K562 (cell line): ENCODE results near the gene TMC8. TPM values are rescaled to one million over a fixed set of nuclear protein-coding genes. Genes with fewer than 3 reads are reported as not detected.

Source experiments
- ATAC-seq: fragments of 200-7000 bp; cut with Tn5 transposase; 3 replicates; pipeline ENCODE4 v1.9.1; 2020; ENCODE audit warnings: moderate library complexity
- BruUV-seq: library from RNA; stranded (reverse); fragments of 400-500 nt; replicated peaks from 2 replicates; lab custom pipeline; 2021; lab: Mats Ljungman, UMichigan
- CTCF ChIA-PET: fragments of 300-600 bp; formaldehyde crosslinking; extraction: SDS; loops from one replicate; lab custom pipeline; 2021; ENCODE audit warnings: low intra/inter-chr PET ratio; lab: Yijun Ruan, JAX
- POLR2A ChIA-PET: fragments of 300-600, 350-650 bp; sonication (Branson Sonifier 250); formaldehyde crosslinking; extraction: SDS; loops from one replicate; lab custom pipeline; 2021; ENCODE audit warnings: antibody characterized with exemption, inconsistent platforms; lab: Yijun Ruan, JAX
- DNase-seq, 4 experiments: peaks; one replicate each; pipeline versions ENCODE4 v3.0.0 to v3.0.0-alpha.2; 2011 to 2018; ENCODE audit warnings: low spot score in 3 of 4, mixed read lengths in 3 of 4; ENCODE audit errors: extremely low read depth in 1 of 4
- FAIRE-seq: peaks from 2 replicates; lab custom pipeline; 2011; peaks lifted over from hg19 to GRCh38; lab: Jason Lieb, UNC
- H2AFZ ChIP-seq: 2 replicates; pipeline ENCODE4 v1.6.0; 2011; ENCODE audit warnings: low read depth, low read length, control low read depth, inconsistent platforms
- H3K27ac ChIP-seq: fragments of 200-600 bp; 3 replicates; pipeline ENCODE4 v1.8.0; 2011; ENCODE audit warnings: low read depth, mild to moderate bottlenecking, control low read depth, inconsistent platforms, low read length, moderate library complexity, mixed read lengths; ENCODE audit errors: extremely low read depth
- H3K27me3 ChIP-seq, 2 experiments: fragments of 300-600 bp in 1 of 2; 2 replicates in 1 of 2; 3 replicates in 1 of 2; pipeline versions ENCODE4 v1.6.0 to v1.8.0; 2011; ENCODE audit warnings: inconsistent platforms in 2 of 2, low read length in 2 of 2, mild to moderate bottlenecking in 1 of 2, mixed read lengths in 1 of 2, moderate library complexity in 1 of 2; ENCODE audit not compliant: control insufficient read depth in 2 of 2, insufficient read depth in 2 of 2
- H3K36me3 ChIP-seq: fragments of 300-600 bp; 3 replicates; pipeline ENCODE4 v1.8.0; 2011; ENCODE audit warnings: mild to moderate bottlenecking, low read length, inconsistent platforms; ENCODE audit not compliant: control insufficient read depth, insufficient read depth
- H3K4me1 ChIP-seq, 2 experiments: fragments of 200-600 bp in 1 of 2; replicated peaks in 1 of 2; 2 replicates in 1 of 2; 3 replicates in 1 of 2; pipeline versions ENCODE4 v1.5.1 to v1.8.0; 2011; ENCODE audit warnings: inconsistent platforms in 2 of 2, low read length in 2 of 2, mild to moderate bottlenecking in 1 of 2, mixed read lengths in 1 of 2, moderate library complexity in 1 of 2; ENCODE audit not compliant: control insufficient read depth in 2 of 2, insufficient read depth in 2 of 2
- H3K4me2 ChIP-seq: 2 replicates; pipeline ENCODE4 v1.6.1; 2011; ENCODE audit warnings: low read length, control low read depth, inconsistent platforms, mixed read lengths; ENCODE audit not compliant: insufficient read depth
- H3K4me3 ChIP-seq: fragments of 200-600 bp; sonication (generic), shearing (Covaris generic); 2 replicates; pipeline ENCODE4 v1.5.1; 2016; ENCODE audit warnings: control low read depth, inconsistent platforms
- H3K79me2 ChIP-seq: fragments of 200-600 bp; 3 replicates; pipeline ENCODE4 v1.8.0; 2011; ENCODE audit warnings: low read length, inconsistent platforms; ENCODE audit not compliant: control insufficient read depth, insufficient read depth
- H3K9ac ChIP-seq, 2 experiments: 2 replicates each; pipeline versions ENCODE4 v1.6.0 to v1.6.1; 2011; ENCODE audit warnings: low read depth in 2 of 2, low read length in 2 of 2, control low read depth in 1 of 2, inconsistent platforms in 1 of 2, mild to moderate bottlenecking in 1 of 2, mixed read lengths in 1 of 2; ENCODE audit not compliant: insufficient read depth in 1 of 2
- H3K9me1 ChIP-seq: one replicate; pipeline ENCODE4 v1.6.0; 2011; ENCODE audit warnings: inconsistent platforms, mild to moderate bottlenecking, low read length, moderate library complexity; ENCODE audit not compliant: control insufficient read depth, insufficient read depth
- H3K9me3 ChIP-seq: replicated peaks from 2 replicates; pipeline ENCODE4 v1.5.1; 2011; ENCODE audit warnings: low read depth, low read length, inconsistent platforms; ENCODE audit not compliant: control insufficient read depth, insufficient read depth
- H4K20me1 ChIP-seq: replicated peaks from 2 replicates; pipeline ENCODE4 v1.6.1; 2011; ENCODE audit warnings: low read length, inconsistent platforms, mixed read lengths; ENCODE audit not compliant: control insufficient read depth, insufficient read depth
- FIP1L1 ChIP-seq: fragments of 200-400 bp; formaldehyde crosslinking; IDR thresholded peaks from 2 replicates; pipeline ENCODE4 v1.6.1; 2018; ENCODE audit warnings: mild to moderate bottlenecking, low read depth, low read length; ENCODE audit not compliant: poor library complexity, severe bottlenecking
- HNRNPL ChIP-seq: fragments of 200-400 bp; formaldehyde crosslinking; IDR thresholded peaks from 2 replicates; pipeline ENCODE4 v1.6.1; 2017; ENCODE audit warnings: low read depth, mild to moderate bottlenecking, low read length
- MED1 ChIP-seq: sonication (generic); formaldehyde crosslinking; IDR thresholded peaks from 2 replicates; pipeline ENCODE4 v1.8.1; 2023; ENCODE audit warnings: missing genetic modification reagents, borderline replicate concordance
- PCBP1 ChIP-seq: fragments of 200-400 bp; formaldehyde crosslinking; IDR thresholded peaks from 2 replicates; pipeline ENCODE4 v1.6.1; 2018; ENCODE audit warnings: mild to moderate bottlenecking, low read depth, low read length; ENCODE audit not compliant: poor library complexity, severe bottlenecking
- POLR2A ChIP-seq: fragments of 450-650 bp; conservative IDR thresholded peaks from 2 replicates; pipeline ENCODE4 v1.6.1; 2016
- POLR2B ChIP-seq: fragments of 450-650 bp; IDR thresholded peaks from 2 replicates; pipeline ENCODE4 v1.6.1; 2018; ENCODE audit warnings: low read depth; ENCODE audit not compliant: partially characterized antibody
- POLR2G ChIP-seq: fragments of 200-400 bp; formaldehyde crosslinking; IDR thresholded peaks from 2 replicates; pipeline ENCODE4 v1.6.1; 2017; ENCODE audit warnings: low read depth, mild to moderate bottlenecking, antibody characterized with exemption, low read length, moderate library complexity
- RBFOX2 ChIP-seq: fragments of 200-400 bp; formaldehyde crosslinking; IDR thresholded peaks from 2 replicates; pipeline ENCODE4 v1.6.1; 2017; ENCODE audit warnings: low read depth, mild to moderate bottlenecking, low read length, moderate library complexity
- SMAD2 ChIP-seq: fragments of 150-350 bp; IDR thresholded peaks from 2 replicates; pipeline ENCODE4 v1.6.1; 2014; ENCODE audit warnings: low read depth, mild to moderate bottlenecking, low read length
- SUPT5H ChIP-seq: fragments of 450-650 bp; IDR thresholded peaks from 2 replicates; pipeline ENCODE4 v1.6.1; 2016
- WGBS: fragments of 100-300 bp; shearing (Covaris generic); methylation state at CpG from one replicate; pipeline ENCODE4 v1.1.6; 2016; ENCODE audit warnings: low coverage, mixed read lengths; ENCODE audit not compliant: insufficient coverage; ENCODE audit errors: missing lambda C conversion rate; 5-methylcytosine and 5-hydroxymethylcytosine counted together
- in situ Hi-C: fragments of 300-500 bp; cut with MboI; formaldehyde crosslinking; loops from 4 replicates; pipeline ENCODE4 v1.15.0; 2018; ENCODE audit warnings: inconsistent platforms, mixed read lengths
- intact Hi-C: fragments of 100-400 bp; cut with micrococcal nuclease; formaldehyde crosslinking; loops from 2 replicates; pipeline ENCODE4 v1.14.2; 2022
- polyA plus RNA-seq, 8 experiments: library from polyadenylated mRNA; depleted of rRNA in 4 of 8; stranded (reverse) in 5 of 8; unstranded in 3 of 8; fragments of >200 nt; fragmentation: Nextera tagmentation in 2 of 8; fragmentation: Illumina TruSeq in 1 of 8; extraction: Ambion mirVana in 2 of 8; extraction: Trizol in 1 of 8; gene quantifications; 2 replicates each; pipeline versions ENCODE4 v1.2.1 to v1.2.3, GENCODE V29; 2011 to 2014; ENCODE audit warnings: inconsistent platforms in 1 of 8, missing spikeins in 1 of 8
- total RNA-seq, 7 experiments: library from RNA; depleted of rRNA in 6 of 7; stranded (reverse); fragments of >200 nt in 6 of 7; fragmentation: Illumina TruSeq in 2 of 7; extraction: Trizol in 2 of 7; gene quantifications; 2 replicates each; pipeline versions ENCODE4 v1.2.1 to v1.2.3, GENCODE V29; 2011 to 2021; ENCODE audit warnings: low replicate concordance in 1 of 7

The TMC8 gene
- total and polyA plus RNA-seq, 9 of the 15 experiments (the other 6 are each of a cell fraction or from before 2014, with no cell fraction given), result 0.13 to 10.9 (median 2.8) TPM

DNA sequence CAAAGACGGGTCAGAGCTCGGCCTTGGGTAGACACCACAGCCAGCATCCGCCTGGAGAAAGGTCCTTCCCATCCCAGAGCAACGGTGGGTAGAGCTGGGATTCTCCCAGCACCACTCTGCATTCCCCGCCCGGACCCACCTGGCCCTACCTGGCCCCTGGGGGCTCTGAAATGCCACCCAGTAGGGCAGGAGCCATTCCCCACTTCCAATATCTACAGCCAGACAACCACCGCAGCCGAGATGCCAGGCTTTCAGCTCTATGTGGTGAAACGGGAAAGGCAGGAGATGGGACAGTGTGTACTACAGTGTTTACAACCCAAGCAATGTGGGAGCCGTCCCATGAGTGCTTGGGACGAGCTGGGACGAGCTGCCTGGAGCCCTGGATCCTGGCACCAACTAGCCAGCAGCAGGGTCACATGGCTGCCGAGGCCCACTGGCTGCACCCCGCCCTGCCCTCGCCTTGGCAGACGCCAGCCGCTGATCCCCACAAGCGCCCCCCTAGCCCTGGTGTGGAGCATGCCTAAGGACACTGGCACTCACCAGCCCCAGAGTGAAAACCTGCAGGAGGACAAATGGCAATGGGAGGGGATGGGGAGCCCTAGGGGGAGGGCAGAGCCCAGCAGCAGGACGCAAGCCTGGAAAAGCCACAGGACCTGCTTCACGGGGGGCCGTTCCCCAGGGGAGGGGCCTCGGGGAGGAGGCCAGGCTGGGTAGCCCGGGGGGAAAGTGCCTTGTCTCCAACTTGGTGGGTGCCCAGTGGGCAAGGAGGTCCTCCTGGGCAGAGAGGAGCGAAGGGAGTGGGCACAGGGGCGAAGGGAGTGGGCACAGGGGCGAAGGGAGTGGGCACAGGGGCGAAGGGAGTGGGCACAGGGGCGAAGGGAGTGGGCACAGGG, 15.5 kb upstream of the TMC8 start:
- Histone ChIP-seq H3K27me3 (no peaks in the 10 kb centered on the region), H3K27ac (no peak overlapping the region), H3K4me1 (peaks cover 0 to 61% of the 10 kb centered on the region in 2 experiments; a peak in 2 of 5 replicates), H3K4me3 (no peak overlapping the region), H3K79me2 (peaks cover 13% of the 10 kb centered on the region; the same call in 2 of the 3 replicates), H3K9me3 (no peaks in the 10 kb centered on the region), H2AFZ (no peak overlapping the region), H3K4me2 (no peak overlapping the region), H3K9ac (0 out of 4 replicates have a peak overlapping the region, but pooled peaks of 1 of the 2 experiments have one; percentile 26), H4K20me1 (peaks cover 19% of the 10 kb centered on the region), H3K9me1 (no peaks in the 10 kb centered on the region), H3K36me3 (peaks cover 92% of the 10 kb centered on the region)
- CTCF ChIA-PET, result interaction anchor here (0.5 kb wide), 1 partner anchor 62 kb away, joined by 3 read pairs; no protein-coding TSS in a partner anchor
- peak in 1 of 4 experiments; percentile 2 for DNase-seq
- no TSS peak for BruUV-seq
- FAIRE-seq, result no peak
- no peak for ATAC-seq
- in situ Hi-C loops (loop anchor here (5.0 kb wide), 1 partner anchor 57 kb away; no protein-coding TSS in a partner anchor), intact Hi-C loops (no loop called here)
- TF ChIP-seq SUPT5H, result peak; percentile 58
- peak; percentile 85 for TF ChIP-seq PCBP1
- TF ChIP-seq POLR2G, result peak; percentile 60
- TF ChIP-seq HNRNPL, result peak; percentile 96
- no peak for TF ChIP-seq MED1 (CRISPR knock-in tag)
- peak; percentile 60 for TF ChIP-seq RBFOX2
- peak; percentile 45 for TF ChIP-seq POLR2A
- no peak for TF ChIP-seq SMAD2
- TF ChIP-seq FIP1L1, result peak; percentile 44
- TF ChIP-seq POLR2B, result peak; percentile 36
- 94% methylated on average over 20 of the region's 28 CpGs for WGBS
- POLR2A ChIA-PET, result interaction anchor here (0.7 to 3.3 kb wide), 2 partner anchors 12 to 60 kb away, joined by 3 to 25 read pairs; no protein-coding TSS in a partner anchor
